Inflammatory macrophage treated with lipopolysaccharide for 1 hour (primary cell): ENCODE measurements around the gene CXXC5.
A peak's percentile ranks its signal among the peaks of the same experiment; 100 is the strongest.
"Not testable (repeated sequence)": the region's sequence is repeated elsewhere in the genome, so short reads cannot be mapped to it uniquely, and the experiment has no call there.

Experiments used
- DNase-seq, 2 donors: peaks; one replicate each; pipeline ENCODE4 v3.0.0-alpha.2; 2020 to 2022

CXXC5 gene

GRCh38 chr5:139648205-139649081 is at the start of gene CXXC5:
TSS of gene CXXC5 (plus strand) at chr5:139648349. CDS start at chr5:139680524, 32,175 bp downstream.
- peak in 1 of 2 donors; percentile 68 for DNase-seq

DNA sequence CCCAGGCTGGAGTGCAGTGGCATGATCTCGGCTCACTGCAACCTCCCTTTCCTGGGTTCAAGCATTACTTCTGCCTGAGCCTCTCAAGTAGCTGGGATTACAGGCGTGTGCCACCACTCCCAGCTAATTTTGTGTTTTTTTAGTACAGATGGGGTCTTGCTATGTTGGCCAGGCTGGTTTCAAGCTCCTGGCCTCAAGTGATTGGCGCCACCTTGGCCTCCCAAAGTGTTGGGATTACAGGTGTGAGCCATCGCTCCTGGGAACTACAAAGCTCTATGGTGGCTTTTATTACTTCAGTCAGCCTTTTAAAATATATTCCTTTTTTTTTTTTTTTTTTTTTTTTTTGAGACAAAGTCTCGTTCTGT is 49.6 kb upstream of the CXXC5 start:
- DNase-seq = not testable (repeated sequence)

- no peak for DNase-seq
These were observed 47.7 kb upstream of the CXXC5 start for GRCh38 chr5:139600336-139600949.

GRCh38 chr5:139601429-139601828 is 46.7 kb upstream of the CXXC5 start:
- no peak for DNase-seq

DNA sequence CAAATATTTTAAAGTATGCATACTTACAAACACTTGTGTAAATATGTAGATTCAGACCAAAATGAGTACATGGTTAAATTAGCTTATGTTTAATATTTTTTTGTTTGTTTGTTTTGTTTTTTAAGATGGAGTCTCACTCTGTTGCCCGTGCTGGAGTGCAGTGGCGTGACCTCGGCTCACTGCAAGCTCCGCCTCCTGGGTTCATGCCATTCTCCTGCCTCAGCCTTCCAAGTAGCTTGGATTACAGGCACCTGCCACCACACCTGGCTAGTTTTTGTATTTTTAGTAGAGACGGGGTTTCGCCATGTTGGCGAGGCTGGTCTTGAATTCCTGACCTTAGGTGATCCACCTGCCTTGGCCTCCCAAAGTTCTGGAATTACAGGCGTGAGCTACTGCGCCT is 46.2 kb upstream of the CXXC5 start:
- not testable (repeated sequence) for DNase-seq

GRCh38 chr5:139605887-139606286 is 42.3 kb upstream of the CXXC5 start:
- no peak for DNase-seq

DNA sequence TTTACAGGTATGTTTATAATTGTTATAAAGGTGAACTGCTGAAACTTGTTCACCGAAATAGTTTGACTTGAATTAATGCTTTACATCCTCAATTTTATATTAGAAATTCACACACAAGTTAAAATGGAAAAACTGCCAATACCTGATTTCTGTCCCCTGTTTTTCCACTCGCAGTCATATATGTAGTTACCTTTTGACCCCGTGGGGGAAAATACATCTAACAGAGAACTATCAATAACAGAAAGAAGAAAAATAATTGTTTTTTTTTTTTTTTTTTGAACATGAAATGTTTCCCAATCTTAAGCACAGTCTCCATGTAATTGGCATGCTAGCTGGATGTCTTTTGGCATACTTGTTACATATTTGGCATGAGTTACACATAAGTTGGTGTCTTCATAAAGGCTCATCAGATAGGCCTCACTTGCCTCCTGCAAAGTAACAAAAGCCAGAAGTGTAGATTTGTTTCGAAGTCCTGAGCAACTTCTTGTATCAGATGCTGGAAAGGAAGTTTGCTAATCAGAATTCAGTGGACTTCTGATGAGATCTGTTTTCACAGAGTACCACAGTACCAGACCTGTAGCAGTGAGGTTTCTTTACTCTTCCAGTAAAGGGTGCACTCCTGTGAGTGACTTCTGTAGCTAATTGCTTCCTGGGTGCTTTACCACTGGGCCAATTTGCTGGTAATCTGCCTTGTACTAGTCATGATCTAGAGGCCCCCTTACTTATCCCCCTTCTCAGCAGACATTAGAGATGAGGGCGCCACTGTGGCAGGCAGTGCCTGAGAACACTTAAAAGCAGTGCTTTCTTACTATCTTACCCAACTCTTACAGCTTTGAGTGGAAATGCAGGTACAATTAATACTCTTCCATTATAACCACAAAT is 36.2 kb upstream of the CXXC5 start:
- DNase-seq = no peak

DNA sequence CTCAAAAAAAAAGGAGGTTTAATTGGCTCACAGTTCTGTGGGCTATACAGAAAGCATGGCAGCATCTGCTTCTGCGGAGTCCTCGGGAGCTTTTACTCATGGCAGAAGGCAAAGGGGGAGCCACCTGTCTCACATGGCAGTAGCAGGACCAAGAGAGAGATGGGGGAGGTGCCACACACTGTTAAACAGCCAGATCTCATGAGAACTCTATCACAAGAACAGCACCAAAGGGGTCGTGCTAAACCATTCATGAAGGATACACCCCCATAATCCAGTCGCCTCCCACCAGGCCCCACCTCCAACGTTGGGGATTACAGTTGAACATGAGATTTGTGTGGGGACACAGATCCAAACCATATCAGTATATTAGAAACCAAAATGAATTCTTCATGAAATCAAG is 28.3 kb upstream of the CXXC5 start:
- DNase-seq = no peak

- not testable (repeated sequence) for DNase-seq
These were observed 22.8 kb upstream of the CXXC5 start for GRCh38 chr5:139625398-139625797.

GRCh38 chr5:139630855-139631254 is 17.3 kb upstream of the CXXC5 start:
- DNase-seq = no peak

- no peak for DNase-seq
These were observed 16.5 kb upstream of the CXXC5 start for GRCh38 chr5:139631520-139632165.

DNA sequence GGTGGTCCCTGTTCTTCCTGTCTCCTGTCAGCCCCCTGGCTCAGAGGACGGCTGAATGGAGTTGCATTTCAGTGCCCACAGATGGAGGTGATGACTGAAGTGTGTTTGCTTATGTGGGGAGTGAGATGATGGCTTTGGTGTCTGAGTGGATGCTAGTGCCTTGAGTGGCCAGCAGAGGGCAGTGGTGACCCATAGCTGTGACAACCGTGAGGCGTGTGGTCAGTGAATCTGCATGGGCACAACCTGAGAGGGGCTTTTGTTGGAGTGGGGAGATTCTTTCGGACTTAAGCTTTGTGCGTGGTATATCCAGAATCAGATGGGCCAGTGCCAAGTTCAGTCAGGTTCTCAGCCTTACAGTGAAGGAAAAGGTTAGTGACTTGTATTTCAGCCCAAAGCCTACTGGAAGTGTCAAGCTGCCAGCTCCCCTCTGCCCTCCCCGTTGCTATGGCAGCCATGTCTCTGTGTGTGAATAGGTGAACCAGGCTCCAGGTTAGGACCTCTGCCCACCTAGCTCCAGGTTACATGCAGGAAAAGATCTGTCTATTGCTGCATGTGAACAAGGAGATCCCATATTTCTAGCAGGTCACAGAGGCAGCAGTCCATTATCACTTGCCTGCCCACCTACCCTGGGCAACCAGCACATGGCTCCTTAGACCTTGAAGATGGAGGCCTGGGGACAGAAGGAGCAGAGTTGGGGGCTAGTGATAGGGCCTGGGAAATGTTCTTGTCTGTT is 14.7 kb upstream of the CXXC5 start:
- peak; percentile 42 to 80 for DNase-seq

DNA sequence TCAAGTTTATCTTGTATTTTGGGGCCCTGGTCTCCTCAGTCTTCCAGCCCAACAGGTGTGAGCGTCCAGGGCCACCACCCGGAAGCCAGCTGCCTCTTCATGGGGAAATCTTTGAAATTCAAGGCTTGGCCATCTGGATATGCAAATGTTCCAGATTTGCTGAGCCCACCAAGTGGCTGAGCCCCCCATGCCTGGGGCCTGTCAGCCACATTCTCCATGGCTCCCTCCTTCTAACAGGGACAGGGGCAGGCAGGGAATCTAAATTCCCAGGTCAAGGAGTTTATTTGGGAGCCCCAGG is 14.2 kb upstream of the CXXC5 start:
- no peak for DNase-seq

GRCh38 chr5:139634541-139634940 is 13.6 kb upstream of the CXXC5 start:
- no peak for DNase-seq

DNA sequence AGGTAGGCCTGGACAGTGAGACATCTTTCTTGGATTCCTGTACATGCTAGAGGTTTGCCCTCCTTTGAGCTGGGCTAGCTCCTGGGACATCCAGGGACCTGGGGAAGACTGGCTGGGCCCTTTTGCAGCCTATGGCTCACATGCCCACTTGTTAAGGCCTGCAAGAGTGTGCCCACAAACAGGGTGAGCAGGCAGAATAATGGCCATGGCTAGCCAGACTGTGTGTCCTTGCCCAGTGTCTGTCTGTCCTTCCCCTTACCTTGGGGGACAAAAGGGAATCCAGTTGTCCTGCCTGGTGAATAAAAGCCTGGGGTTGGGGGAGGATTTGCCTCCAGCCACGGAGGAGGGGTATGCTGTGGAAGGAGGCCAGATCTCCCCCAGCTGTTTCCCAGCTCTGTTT is 13.0 kb upstream of the CXXC5 start:
- no peak for DNase-seq

- peak; percentile 57 to 77 for DNase-seq
These were observed 12.4 kb upstream of the CXXC5 start for GRCh38 chr5:139635606-139636206.

GRCh38 chr5:139636207-139636792 is 11.8 kb upstream of the CXXC5 start:
- DNase-seq = peak in 1 of 2 donors; percentile 2

- peak in 1 of 2 donors; percentile 14 for DNase-seq
These were observed 11.2 kb upstream of the CXXC5 start for GRCh38 chr5:139636975-139637408.

DNA sequence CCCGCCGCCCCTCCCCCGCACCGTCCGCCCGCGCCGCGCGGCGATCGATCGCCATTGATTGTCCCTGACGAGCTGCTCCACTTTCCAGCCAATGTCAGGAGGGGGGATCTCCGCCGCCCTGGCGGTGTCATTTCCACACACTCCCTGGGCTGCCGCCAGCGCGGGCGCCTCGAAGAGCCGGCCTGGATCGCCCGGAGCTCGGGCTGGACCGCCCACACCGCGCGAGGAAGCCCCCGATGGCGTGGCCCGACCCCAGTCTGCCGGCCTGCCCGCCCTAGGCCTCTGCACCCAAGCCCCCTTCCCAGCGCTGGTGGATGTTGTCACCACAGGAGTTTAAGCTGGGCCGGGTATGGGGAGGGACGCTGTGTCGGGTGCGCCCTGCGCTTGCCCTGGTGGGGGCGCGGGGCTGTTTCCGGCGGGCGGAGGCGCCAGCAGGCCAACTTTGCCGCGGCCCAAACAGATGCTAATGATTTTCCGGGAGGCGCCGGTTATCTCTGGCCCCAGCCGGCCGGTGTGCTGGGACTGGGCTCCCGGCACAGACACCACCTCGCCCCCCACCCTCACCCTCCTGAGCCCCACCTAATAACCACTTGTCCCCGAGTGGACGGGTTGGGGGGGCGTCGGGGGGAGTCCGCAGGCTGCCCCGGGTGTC is 10.6 kb upstream of the CXXC5 start:
- peak; percentile 57 to 72 for DNase-seq

GRCh38 chr5:139638090-139638735 is 9.9 kb upstream of the CXXC5 start:
- peak; percentile 38 to 56 for DNase-seq
